Vagina (tissue), 2 donors: ENCODE results near the gene TCN2. TPM values are rescaled to one million over a fixed set of nuclear protein-coding genes. Genes with fewer than 3 reads are reported as not detected.

Source experiments
- DNase-seq, 2 donors: peaks; one replicate each; pipeline ENCODE4 v3.0.0-alpha.2; 2017; ENCODE audit errors: extremely low spot score in 2 of 2
- H3K27ac ChIP-seq: fragments of 200-600 bp; sonication (generic); one replicate; pipeline ENCODE4 v1.5.1; 2019
- H3K27me3 ChIP-seq: fragments of 200-600 bp; sonication (generic); one replicate; pipeline ENCODE4 v1.5.1; 2019
- H3K36me3 ChIP-seq, 2 donors: fragments of 200-600 bp; sonication (generic); one replicate each; pipeline ENCODE4 v1.5.1; 2017 to 2019
- H3K4me1 ChIP-seq: fragments of 200-600 bp; sonication (generic); one replicate; pipeline ENCODE4 v1.5.1; 2019
- H3K4me3 ChIP-seq, 2 donors: fragments of 200-600 bp; sonication (generic); 1 replicate in 1 of 2; 2 replicates in 1 of 2; pipeline ENCODE4 v1.5.1; 2016 to 2019
- H3K9me3 ChIP-seq: fragments of 200-600 bp; sonication (generic); one replicate; pipeline ENCODE4 v1.5.1; 2019
- POLR2A ChIP-seq, 2 donors: fragments of 450-650 bp; IDR thresholded peaks; one replicate each; pipeline ENCODE4 v1.6.1; 2017; ENCODE audit warnings: antibody characterized with exemption in 2 of 2, mild to moderate bottlenecking in 2 of 2, moderate library complexity in 2 of 2
- POLR2AphosphoS5 ChIP-seq, 2 donors: sonication (generic); formaldehyde crosslinking; IDR thresholded peaks; one replicate each; pipeline ENCODE4 v1.9.0; 2017; ENCODE audit warnings: antibody characterized with exemption in 2 of 2, mild to moderate bottlenecking in 2 of 2, low read depth in 1 of 2; ENCODE audit not compliant: insufficient read depth in 1 of 2
- intact Hi-C: fragments of 100-400 bp; cut with DNase I; formaldehyde crosslinking; loops from one replicate; pipeline ENCODE4 v1.15.1; 2023
- total RNA-seq: library from RNA; depleted of rRNA; stranded (reverse); fragments of >200 nt; gene quantifications from one replicate; pipeline ENCODE4 v1.2.3, GENCODE V29; 2016
- TF ChIP-seq, protein P1 (sequence below), 3 experiments: fragments of 450-650 bp in 2 of 3; fragments of 200-600 bp in 1 of 3; sonication (generic) in 1 of 3; IDR thresholded peaks; one replicate each; pipeline ENCODE4 v1.5.1; 2017 to 2019; ENCODE audit warnings: antibody characterized with exemption in 3 of 3, mild to moderate bottlenecking in 2 of 3, moderate library complexity in 2 of 3

TCN2 gene
- total RNA-seq, 1 donor from 2014 or later, result 20.4 TPM

DNA sequence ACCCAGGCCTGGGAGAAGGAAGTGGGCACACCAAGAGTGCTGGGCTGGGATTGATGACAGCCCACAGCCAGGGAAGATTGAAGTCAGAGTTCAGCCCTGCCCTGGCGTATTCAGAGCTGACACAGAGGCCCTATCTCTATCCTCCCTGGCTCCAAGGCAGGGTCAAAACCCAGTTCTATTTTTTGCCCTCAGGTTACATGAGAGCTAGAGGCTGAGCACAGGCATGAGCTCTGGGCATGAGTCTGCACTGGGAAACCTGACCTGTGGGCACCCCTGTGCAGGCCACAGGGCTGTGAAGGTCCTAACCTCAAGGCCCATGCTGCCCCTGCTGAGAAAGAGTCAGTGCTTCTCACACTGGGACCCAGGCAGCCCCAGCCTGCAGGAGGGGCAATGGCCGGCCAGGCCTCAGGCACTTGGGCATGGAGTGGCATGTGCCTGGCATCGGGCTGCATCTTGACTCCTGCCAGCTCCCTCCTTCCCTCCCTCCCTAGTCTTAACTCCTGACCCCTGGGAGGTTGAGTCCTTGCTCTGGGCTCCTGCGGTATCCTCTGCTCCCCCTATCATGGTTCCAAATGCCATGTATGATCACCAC lies 34.0 kb downstream of the TCN2 start:
- H3K27me3 ChIP-seq, result no peaks in the 10 kb centered on the region
- TF ChIP-seq POLR2AphosphoS5 (IDR thresholded peaks at IDR 0.05; ENCODE audit: insufficient read depth in 1 of 2, low read depth in 1 of 2), result no peak
- TF ChIP-seq POLR2A (IDR thresholded peaks at IDR 0.05), result no peak
- TF ChIP-seq, protein P1, sequence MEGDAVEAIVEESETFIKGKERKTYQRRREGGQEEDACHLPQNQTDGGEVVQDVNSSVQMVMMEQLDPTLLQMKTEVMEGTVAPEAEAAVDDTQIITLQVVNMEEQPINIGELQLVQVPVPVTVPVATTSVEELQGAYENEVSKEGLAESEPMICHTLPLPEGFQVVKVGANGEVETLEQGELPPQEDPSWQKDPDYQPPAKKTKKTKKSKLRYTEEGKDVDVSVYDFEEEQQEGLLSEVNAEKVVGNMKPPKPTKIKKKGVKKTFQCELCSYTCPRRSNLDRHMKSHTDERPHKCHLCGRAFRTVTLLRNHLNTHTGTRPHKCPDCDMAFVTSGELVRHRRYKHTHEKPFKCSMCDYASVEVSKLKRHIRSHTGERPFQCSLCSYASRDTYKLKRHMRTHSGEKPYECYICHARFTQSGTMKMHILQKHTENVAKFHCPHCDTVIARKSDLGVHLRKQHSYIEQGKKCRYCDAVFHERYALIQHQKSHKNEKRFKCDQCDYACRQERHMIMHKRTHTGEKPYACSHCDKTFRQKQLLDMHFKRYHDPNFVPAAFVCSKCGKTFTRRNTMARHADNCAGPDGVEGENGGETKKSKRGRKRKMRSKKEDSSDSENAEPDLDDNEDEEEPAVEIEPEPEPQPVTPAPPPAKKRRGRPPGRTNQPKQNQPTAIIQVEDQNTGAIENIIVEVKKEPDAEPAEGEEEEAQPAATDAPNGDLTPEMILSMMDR (IDR thresholded peaks at IDR 0.05), result no peak
- intact Hi-C loops, result no loop called here
- no peak overlapping the region for H3K27ac ChIP-seq
- no peaks in the 10 kb centered on the region for H3K9me3 ChIP-seq
- peaks cover 0 to 3% of the 10 kb centered on the region in 2 donors for H3K36me3 ChIP-seq
- no peak overlapping the region for H3K4me3 ChIP-seq
- DNase-seq, result no peak
- H3K4me1 ChIP-seq, result peaks cover 22% of the 10 kb centered on the region

DNA sequence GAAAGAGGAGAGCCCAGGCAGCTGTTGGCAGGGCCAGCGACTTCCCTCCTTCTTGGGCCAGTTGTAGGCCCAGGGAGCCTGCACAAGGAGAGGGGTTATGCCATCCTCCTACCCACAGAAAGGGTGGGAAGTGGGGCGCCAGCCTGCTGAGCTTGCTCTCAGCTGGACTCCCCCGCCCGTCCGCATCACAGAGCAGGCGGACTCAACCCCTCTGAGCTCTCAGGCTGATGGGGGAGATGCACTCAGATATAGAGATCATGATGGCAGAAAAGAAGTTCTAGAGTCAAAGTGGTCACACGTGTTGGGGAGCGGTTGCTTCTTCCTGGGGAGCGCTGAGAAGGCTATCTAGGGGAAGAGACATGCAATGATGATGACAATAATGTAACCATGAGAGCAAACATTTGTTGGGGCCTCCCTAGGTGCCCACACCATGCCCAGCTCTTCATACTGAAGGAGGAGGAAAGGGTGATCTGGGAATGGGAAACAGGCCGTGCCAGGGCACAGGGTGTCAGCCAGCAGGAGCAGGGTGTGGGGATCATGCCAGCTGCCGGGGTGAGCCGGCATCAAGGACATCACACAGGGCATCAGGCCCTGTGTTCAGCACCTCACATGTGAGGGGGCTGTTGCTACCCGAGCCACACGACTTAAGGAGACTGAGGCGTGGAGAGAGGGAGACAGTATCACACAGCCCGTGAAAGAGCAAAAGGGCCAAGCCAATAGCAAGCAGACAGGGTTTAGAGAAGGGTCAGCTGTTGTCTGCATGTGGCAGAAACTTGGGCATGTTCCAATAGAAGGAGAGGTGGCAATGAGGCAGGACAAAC lies 36.3 kb downstream of the TCN2 start:
- Histone ChIP-seq H3K4me1 (no peaks in the 10 kb centered on the region), H3K9me3 (no peaks in the 10 kb centered on the region), H3K27me3 (no peaks in the 10 kb centered on the region), H3K27ac (no peak overlapping the region), H3K4me3 (no peak overlapping the region), H3K36me3 (peaks cover 0 to 3% of the 10 kb centered on the region in 2 donors)
- DNase-seq, result no peak
- no peak for TF ChIP-seq POLR2A (IDR thresholded peaks at IDR 0.05)
- TF ChIP-seq POLR2AphosphoS5 (IDR thresholded peaks at IDR 0.05; ENCODE audit: insufficient read depth in 1 of 2, low read depth in 1 of 2), result no peak
- TF ChIP-seq, protein P1 (IDR thresholded peaks at IDR 0.05), result no peak
- intact Hi-C loops, result no loop called here

DNA sequence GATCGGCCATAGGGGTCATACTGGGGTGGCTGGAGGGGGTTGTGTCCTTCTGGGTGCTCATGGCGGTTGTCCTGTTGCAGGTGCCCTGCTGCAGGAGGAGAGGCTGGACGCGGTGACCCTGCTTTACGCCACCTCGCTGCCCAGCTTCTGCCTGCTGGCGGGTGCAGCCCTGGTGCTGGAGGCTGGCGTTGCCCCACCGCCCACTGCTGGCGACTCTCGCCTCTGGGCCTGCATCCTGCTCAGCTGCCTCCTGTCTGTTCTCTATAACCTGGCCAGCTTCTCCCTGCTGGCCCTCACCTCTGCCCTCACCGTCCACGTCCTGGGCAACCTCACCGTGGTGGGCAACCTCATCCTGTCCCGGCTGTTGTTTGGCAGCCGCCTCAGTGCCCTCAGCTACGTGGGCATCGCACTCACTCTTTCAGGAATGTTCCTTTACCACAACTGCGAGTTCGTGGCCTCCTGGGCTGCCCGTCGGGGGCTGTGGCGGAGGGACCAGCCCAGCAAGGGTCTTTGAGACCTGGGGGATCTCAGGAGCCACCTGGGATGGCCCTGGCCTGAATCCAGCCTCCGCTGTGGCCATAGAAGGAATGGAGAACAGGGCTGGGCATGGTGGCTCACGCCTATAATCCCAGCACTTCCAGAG lies 39.7 kb downstream of the TCN2 start:
- Histone ChIP-seq H3K27ac (no peak overlapping the region), H3K4me3 (no peak overlapping the region), H3K4me1 (no peaks in the 10 kb centered on the region), H3K9me3 (no peaks in the 10 kb centered on the region), H3K36me3 (peaks cover 0 to 3% of the 10 kb centered on the region in 2 donors), H3K27me3 (no peaks in the 10 kb centered on the region)
- intact Hi-C loops, result no loop called here
- no peak for DNase-seq
- TF ChIP-seq POLR2AphosphoS5 (IDR thresholded peaks at IDR 0.05; ENCODE audit: insufficient read depth in 1 of 2, low read depth in 1 of 2) (no peak), POLR2A (IDR thresholded peaks at IDR 0.05) (no peak)
- TF ChIP-seq, protein P1 (IDR thresholded peaks at IDR 0.05), result no peak

DNA sequence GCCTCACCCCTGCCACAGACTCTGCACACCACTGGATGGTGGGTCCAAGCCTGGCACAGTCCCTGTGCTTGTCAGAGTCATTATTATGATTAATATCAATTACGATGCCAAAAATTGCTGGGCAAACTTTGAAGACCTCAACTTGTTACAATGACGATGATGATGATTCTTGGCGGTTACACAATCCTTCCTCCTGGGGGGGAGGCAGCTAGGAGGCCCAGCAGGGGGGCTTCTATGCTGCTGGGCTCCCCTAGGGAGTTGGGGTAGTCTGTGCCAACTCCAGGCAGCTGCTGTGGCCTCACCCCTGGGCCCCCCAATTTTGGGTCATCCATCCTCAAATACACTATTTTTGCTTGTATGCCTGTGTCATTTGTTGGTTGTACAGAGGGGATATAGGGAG lies 40.6 kb downstream of the TCN2 start:
- no peak for DNase-seq
- no peaks in the 10 kb centered on the region for H3K27me3 ChIP-seq
- intact Hi-C loops, result no loop called here
- no peaks in the 10 kb centered on the region for H3K9me3 ChIP-seq
- TF ChIP-seq POLR2AphosphoS5 (IDR thresholded peaks at IDR 0.05; ENCODE audit: insufficient read depth in 1 of 2, low read depth in 1 of 2) (no peak), POLR2A (IDR thresholded peaks at IDR 0.05) (no peak)
- TF ChIP-seq, protein P1 (IDR thresholded peaks at IDR 0.05), result no peak
- no peaks in the 10 kb centered on the region for H3K36me3 ChIP-seq
- no peaks in the 10 kb centered on the region for H3K4me1 ChIP-seq
- H3K4me3 ChIP-seq, result no peak overlapping the region
- no peak overlapping the region for H3K27ac ChIP-seq
